ENCODE measurements around the gene RALGDS.

The RALGDS gene

DNA sequence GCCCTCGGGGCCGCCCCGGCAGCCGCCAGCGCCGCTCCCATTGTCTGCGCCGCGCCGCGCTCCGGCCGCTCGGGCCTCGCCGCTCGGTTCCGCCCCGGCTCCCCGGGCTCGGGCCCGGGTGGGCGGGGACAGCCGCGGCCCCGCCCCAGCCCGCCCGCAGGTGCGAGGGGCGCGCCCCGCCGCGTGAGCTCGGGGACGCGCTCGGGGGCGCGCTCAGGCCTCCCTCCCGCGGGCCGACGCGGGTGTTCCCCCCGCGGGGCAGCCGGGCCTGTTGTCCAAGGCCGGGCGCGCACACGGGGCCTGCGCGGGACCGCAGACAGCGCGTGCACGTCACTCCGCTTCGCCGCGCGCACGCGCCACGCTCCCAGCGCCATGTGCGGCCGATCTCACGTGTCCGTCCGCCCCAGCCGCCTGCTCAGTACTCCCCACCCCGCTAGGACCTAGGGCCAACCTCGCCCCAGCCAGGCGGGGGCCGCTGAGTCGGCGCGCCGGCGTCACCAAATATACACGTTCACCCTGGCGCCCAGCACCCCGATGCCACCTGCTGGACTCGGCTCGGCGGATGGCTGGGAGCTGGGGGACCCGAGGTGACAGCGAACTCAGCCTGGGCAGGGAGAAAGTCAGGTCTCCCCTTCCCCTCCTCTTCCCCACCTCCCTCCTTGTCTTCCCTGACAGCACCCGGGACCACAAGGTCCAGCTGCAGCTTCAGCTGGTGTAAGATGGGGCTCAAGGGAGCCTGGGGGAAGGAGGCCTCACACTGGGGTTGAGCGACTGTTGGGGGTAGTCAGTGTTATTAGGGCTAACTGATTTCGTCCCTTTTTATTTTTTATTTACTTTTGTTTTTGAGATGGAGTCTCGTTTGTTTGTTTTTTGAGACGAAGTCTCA lies 28.3 kb upstream of the RALGDS start:
- Histone ChIP-seq H3K36me3 (ENCODE audit: insufficient read depth, low read length) (no peaks in the 10 kb centered on the region), H3K9me3 (ENCODE audit: insufficient read depth, low read depth, low read length) (no peaks in the 10 kb centered on the region), H3K9ac (ENCODE audit: low read depth, low read length) (peak overlapping the region; percentile 89), H3K4me1 (ENCODE audit: insufficient read depth, low read length) (0 out of 2 replicates have a peak, but pooled peaks cover 6% of the 10 kb centered on the region), H3K27me3 (ENCODE audit: insufficient read depth, low read length) (0 out of 2 replicates have a peak, but pooled peaks cover 3% of the 10 kb centered on the region), H3K27ac (ENCODE audit: low read depth, low read length) (peak overlapping the region; percentile 67; the same call in 1 of the 2 replicates), H3K4me3 (ENCODE audit: low read length) (peak overlapping the region; percentile 85)
- 2% methylated on average over 93 of the region's 95 CpGs for WGBS

DNA sequence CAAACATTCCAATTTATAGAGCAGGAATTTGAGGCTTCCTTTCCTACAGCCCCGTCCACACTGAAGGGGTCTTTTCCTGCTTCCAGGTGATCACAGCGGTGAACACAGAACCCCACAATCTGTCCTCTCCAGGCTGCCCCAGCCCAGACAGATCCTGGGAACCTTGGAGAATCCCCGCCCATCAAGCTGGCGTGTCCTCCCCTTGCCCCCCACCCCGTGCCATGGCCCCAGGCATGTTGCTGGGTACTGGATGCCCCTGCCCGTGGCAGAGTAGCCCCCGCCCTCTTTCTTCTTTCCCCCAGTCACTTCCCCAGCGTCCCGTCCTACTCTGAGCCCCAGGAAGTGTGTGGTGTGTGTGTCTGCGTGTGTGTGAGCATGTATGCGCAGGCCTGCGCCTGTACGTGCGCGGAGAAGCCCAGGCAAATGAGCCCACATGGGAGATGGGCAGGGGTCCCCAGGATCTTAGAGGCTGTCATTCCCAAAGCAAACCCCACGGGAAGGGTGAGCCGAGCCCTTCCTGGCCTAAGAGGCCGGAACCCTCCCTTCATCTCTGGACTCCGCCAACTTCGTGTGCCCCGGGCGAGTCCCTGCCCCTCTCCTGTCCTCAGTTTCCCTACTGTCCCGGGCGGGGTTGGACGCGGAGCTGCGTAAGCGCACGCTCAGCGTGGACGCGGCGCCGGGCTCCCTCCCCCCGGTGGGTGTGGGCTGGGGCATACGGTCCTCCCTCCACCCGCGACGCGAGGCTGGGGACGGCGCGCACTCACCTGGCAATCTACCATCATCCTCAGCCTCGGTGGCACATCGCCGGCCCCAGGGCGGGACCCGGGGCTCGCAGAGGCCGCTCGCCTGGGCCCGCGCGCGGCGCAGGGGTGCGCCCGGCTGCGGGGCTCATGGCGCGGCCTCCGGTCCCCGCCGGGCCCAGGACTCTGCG lies 27.4 kb upstream of the RALGDS start:
- Histone ChIP-seq H3K9me3 (ENCODE audit: insufficient read depth, low read depth, low read length) (no peaks in the 10 kb centered on the region), H3K4me3 (ENCODE audit: low read length) (peak overlapping the region; percentile 85), H3K27ac (ENCODE audit: low read depth, low read length) (peak overlapping the region; percentile 33; the same call in 1 of the 2 replicates), H3K4me1 (ENCODE audit: insufficient read depth, low read length) (peaks cover 10% of the 10 kb centered on the region; the same call in 1 of the 2 replicates), H3K9ac (ENCODE audit: low read depth, low read length) (peak overlapping the region; percentile 89), H3K36me3 (ENCODE audit: insufficient read depth, low read length) (no peaks in the 10 kb centered on the region), H3K27me3 (ENCODE audit: insufficient read depth, low read length) (0 out of 2 replicates have a peak, but pooled peaks cover 3% of the 10 kb centered on the region)
- WGBS = 4% methylated on average over 61 of the region's 65 CpGs

DNA sequence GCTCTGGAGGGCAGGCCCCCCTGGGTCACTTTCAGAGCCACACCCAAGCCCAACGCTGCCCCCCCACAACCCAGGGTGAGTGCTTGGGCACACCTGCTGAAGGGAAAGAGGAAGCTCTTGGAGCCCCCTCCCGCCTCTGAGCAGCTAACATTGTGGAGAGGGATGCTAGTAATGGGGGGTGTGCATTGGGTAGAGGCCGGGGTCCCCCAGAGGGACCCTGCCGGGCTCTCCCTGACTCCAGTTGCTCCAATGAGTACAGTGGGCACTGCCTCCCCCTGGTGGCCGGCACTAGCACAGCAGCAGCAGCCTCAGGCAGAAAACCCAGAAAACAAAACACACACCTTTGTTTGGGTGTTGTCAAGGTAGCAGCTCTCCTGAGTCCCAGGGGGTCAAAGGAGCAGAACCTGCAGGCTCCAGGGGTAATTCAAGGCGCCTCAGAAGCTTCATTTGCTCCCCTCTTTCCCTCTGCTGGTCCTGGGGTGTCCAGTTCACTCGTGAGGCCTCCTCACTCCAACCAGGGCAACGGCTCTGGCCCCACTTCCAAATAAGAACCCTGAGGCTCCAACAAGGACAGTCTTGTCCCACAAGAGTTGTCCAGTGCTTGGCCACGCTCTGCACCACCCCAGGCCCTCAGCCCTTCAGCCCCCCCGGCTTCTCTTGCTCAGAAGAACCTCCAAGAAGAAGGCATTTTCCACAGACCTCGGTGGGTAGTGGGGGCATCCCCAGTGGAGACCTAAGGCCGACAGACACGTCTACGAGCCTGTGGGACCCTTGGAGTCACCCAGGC lies 26.6 kb upstream of the RALGDS start:
- Histone ChIP-seq H3K27me3 (ENCODE audit: insufficient read depth, low read length) (0 out of 2 replicates have a peak, but pooled peaks cover 3% of the 10 kb centered on the region), H3K36me3 (ENCODE audit: insufficient read depth, low read length) (no peaks in the 10 kb centered on the region), H3K27ac (ENCODE audit: low read depth, low read length) (peak overlapping the region; percentile 33; the same call in 1 of the 2 replicates), H3K9me3 (ENCODE audit: insufficient read depth, low read depth, low read length) (no peaks in the 10 kb centered on the region), H3K9ac (ENCODE audit: low read depth, low read length) (peak overlapping the region; percentile 46; the same call in 1 of the 2 replicates), H3K4me3 (ENCODE audit: low read length) (peak overlapping the region; percentile 85), H3K4me1 (ENCODE audit: insufficient read depth, low read length) (peaks cover 10% of the 10 kb centered on the region; the same call in 1 of the 2 replicates)
- 49% methylated on average over 14 of the region's 14 CpGs for WGBS

DNA sequence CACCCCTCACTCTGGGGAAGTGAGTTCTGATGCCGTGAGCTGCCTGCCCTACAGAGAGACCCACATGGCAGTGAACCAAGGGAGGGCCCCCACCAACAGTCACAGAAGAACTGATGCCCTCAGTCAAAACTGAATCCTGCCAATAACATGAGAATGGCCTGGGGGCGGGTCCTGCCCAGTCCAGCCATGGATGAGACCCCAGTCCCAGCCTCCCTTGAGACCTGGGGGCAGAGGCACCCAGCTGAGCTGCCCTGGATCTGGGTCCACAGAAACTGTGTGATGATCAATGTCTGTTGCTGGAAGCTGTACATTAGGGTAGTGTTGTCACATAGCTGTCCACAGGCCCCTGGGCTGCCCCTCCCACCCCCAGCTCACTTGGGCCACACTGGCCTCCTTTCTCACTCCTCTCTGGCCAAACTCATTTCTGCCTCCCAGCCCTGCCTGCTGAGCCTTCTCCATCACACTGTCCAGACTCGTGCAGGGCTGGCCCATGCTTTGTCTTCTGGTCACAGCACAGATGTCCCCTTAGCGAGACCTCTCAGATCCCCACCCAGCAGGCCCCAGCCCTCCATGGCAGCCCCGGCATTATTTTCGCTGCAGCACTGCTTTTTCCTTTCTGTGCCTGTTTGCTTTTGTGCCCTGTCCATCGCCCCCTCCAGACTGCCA lies 25.8 kb upstream of the RALGDS start:
- no peaks in the 10 kb centered on the region for H3K9me3 ChIP-seq (ENCODE audit: insufficient read depth, low read depth, low read length)
- peaks cover 10% of the 10 kb centered on the region; the same call in 1 of the 2 replicates for H3K4me1 ChIP-seq (ENCODE audit: insufficient read depth, low read length)
- 68% methylated on average over 7 of the region's 7 CpGs for WGBS
- H3K27me3 ChIP-seq (ENCODE audit: insufficient read depth, low read length) = 0 out of 2 replicates have a peak, but pooled peaks cover 3% of the 10 kb centered on the region
- H3K27ac ChIP-seq (ENCODE audit: low read depth, low read length) = no peak overlapping the region
- H3K36me3 ChIP-seq (ENCODE audit: insufficient read depth, low read length) = no peaks in the 10 kb centered on the region
- no peak overlapping the region for H3K4me3 ChIP-seq (ENCODE audit: low read length)
- H3K9ac ChIP-seq (ENCODE audit: low read depth, low read length) = no peak overlapping the region

DNA sequence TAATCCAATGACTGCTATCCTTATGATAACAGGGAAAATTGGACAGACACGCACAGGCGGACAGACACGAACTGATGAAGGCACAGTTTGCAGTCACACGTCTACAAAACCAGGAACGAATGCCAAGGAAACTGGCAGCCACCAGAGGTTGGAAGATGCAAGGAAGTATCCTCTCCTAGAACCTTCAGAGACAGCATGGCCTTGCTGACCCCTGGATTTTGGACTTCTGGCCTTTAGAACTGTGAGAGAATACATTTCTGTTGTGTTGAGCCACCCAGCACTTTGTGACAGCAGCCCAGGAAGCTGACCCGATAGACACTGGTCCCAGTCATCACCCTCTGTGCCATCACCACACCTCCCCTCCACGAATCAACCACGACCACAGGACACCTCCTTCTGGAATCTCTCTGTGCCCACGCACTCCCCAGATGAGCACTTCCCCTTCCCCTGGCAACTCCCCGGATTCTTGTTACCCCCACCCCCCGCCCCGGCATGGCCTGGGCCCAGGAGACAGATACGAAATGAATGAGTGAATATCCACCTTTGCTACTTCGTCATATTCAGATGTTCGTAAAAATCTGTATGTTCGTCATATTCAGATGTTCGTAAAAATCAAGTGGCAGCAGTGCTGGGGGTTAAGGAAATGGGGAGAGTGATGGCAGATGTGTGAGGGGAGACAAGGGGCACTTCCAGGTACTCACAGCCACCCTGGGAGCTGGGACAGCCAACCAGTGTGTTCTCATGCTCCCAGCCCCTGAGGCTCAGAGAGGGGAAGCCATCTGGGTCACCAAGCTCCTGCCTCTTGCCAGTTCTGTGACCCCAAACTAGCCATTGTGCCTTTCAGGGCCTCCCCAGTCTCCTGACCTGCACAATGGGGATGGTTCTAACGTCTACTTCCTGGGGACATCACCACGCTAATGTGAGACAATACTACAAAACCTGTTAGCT lies 24.1 kb upstream of the RALGDS start:
- 93% methylated on average over 19 of the region's 19 CpGs for WGBS
- 0 out of 2 replicates have a peak, but pooled peaks cover 3% of the 10 kb centered on the region for H3K27me3 ChIP-seq (ENCODE audit: insufficient read depth, low read length)
- no peaks in the 10 kb centered on the region for H3K9me3 ChIP-seq (ENCODE audit: insufficient read depth, low read depth, low read length)
- H3K4me3 ChIP-seq (ENCODE audit: low read length) = no peak overlapping the region
- no peak overlapping the region for H3K27ac ChIP-seq (ENCODE audit: low read depth, low read length)
- H3K36me3 ChIP-seq (ENCODE audit: insufficient read depth, low read length) = no peaks in the 10 kb centered on the region
- peaks cover 10% of the 10 kb centered on the region; the same call in 1 of the 2 replicates for H3K4me1 ChIP-seq (ENCODE audit: insufficient read depth, low read length)
- no peak overlapping the region for H3K9ac ChIP-seq (ENCODE audit: low read depth, low read length)

DNA sequence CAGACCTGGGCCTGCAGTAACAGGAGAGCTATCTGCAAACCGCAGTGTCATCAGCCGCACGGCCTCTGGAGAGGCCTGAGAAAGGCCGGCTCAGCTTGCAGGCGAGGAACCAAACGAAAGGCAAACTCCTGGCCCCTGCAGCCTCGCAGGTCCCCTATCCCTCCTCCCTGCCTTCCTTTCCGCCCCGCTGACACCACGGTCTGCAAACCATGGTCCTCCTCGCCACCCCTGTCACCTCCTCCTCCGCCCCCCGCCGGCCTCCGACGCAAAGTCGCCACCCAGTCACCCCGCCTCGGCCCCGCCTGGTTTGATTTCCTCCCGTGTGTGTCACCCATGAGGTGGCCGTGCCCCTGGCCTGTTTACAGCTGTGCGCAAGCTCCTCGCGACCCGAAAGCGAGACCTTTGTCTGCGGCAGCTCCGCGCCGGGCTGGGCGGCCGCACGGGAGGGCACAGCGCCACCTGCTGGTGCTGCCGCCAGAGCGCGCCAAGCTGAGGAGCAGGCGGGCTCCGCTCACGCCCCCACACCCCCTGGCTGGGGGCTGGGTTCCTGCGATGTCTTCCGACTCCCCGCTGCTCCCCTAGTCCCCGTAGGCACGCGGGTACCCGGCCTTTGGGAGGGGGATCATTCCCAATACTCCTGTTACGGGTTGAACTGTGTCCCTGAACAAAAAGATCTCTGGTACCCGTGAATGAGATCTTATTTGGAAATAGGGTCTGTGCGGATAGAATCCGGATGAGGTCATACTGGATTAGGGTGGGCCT lies 23.3 kb upstream of the RALGDS start:
- Histone ChIP-seq H3K9ac (ENCODE audit: low read depth, low read length) (peak overlapping the region; percentile 77), H3K27me3 (ENCODE audit: insufficient read depth, low read length) (0 out of 2 replicates have a peak, but pooled peaks cover 3% of the 10 kb centered on the region), H3K4me1 (ENCODE audit: insufficient read depth, low read length) (peaks cover 10% of the 10 kb centered on the region; the same call in 1 of the 2 replicates), H3K27ac (ENCODE audit: low read depth, low read length) (no peak overlapping the region), H3K4me3 (ENCODE audit: low read length) (peak overlapping the region; percentile 44), H3K36me3 (ENCODE audit: insufficient read depth, low read length) (no peaks in the 10 kb centered on the region), H3K9me3 (ENCODE audit: insufficient read depth, low read depth, low read length) (no peaks in the 10 kb centered on the region)
- 11% methylated on average over 52 of the region's 52 CpGs for WGBS

DNA sequence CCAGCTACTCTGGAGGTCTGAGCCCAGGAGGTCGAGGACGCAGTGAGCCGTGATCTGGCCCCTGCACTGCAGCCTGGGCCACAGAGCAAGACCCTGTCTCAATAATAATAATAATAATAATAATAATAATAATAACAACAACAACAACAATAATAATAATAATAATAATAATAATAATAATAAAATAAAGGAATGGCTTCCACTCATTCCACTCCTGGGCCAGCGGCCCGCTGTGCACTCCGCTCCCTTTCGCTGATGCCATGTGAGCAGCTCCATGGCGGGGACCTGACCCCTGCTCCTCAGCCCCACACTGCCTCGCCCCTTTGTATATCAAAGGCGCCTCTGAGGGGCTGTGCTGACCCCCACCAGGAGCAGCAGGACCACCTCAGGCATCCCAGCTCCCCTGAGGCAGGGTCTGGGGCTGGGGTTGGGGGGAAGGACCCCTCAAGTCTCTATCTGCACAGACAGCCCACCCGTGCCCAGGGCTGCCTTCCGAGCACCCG lies 22.6 kb upstream of the RALGDS start:
- Histone ChIP-seq H3K27me3 (ENCODE audit: insufficient read depth, low read length) (0 out of 2 replicates have a peak, but pooled peaks cover 3% of the 10 kb centered on the region), H3K4me1 (ENCODE audit: insufficient read depth, low read length) (peaks cover 10% of the 10 kb centered on the region; the same call in 1 of the 2 replicates), H3K9me3 (ENCODE audit: insufficient read depth, low read depth, low read length) (no peaks in the 10 kb centered on the region), H3K36me3 (ENCODE audit: insufficient read depth, low read length) (no peaks in the 10 kb centered on the region), H3K27ac (ENCODE audit: low read depth, low read length) (no peak overlapping the region), H3K9ac (ENCODE audit: low read depth, low read length) (peak overlapping the region; percentile 77), H3K4me3 (ENCODE audit: low read length) (peak overlapping the region; percentile 44)
- WGBS = 89% methylated on average over 10 of the region's 13 CpGs

DNA sequence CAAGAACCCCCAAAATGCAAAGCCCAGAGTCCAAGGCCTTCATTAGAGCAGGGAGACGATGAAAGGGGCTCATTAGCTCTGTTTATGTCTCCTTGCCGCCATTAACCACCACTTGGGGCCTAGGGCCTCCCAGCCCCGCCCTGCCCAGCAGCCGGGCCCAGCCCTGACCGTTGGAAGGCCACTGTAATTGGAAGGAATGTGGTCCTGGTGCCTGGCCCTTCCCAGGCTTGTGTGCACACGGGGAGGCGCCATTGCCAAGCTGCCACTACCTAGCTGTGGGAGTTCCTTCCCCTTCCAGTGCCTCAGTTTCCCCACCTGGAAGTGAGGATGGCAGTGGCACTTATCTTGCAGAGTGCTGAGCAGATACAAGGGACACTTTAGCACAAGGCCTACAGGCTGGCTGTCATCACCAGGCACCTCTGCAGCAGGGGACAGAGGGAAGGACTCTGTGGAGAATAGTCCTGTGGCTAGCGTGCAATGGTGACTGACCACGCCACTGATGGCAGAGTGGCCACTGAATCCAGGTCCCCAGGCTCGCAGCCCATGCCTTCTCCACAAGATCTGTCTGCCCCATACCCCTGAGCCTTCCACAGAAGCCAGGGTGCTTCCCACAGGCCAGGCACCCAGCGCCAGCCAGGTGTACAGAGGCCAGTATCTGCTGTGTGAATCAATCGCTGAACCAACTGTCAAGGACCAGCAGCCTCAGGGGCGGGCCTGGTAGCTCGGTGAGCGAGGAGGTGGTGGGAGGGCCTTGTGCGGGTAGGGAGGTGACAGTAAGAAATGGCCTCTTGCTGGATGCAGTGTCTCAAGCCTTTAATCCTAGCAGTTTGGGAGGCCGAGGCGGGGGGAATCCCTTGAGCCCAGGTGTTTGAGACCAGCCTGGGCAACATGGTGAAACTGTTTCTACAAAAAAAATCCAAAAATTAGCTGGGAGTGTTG lies 21.9 kb upstream of the RALGDS start:
- no peak overlapping the region for H3K9ac ChIP-seq (ENCODE audit: low read depth, low read length)
- no peak overlapping the region for H3K4me3 ChIP-seq (ENCODE audit: low read length)
- H3K9me3 ChIP-seq (ENCODE audit: insufficient read depth, low read depth, low read length) = no peaks in the 10 kb centered on the region
- 74% methylated on average over 18 of the region's 18 CpGs for WGBS
- no peaks in the 10 kb centered on the region for H3K27me3 ChIP-seq (ENCODE audit: insufficient read depth, low read length)
- H3K36me3 ChIP-seq (ENCODE audit: insufficient read depth, low read length) = no peaks in the 10 kb centered on the region
- H3K27ac ChIP-seq (ENCODE audit: low read depth, low read length) = no peak overlapping the region
- peaks cover 8% of the 10 kb centered on the region; the same call in 1 of the 2 replicates for H3K4me1 ChIP-seq (ENCODE audit: insufficient read depth, low read length)

All from HUES64 (cell line).